ENCODE results near the gene RECK.
A peak's percentile ranks its signal among the peaks of the same experiment; 100 is the strongest.

RECK gene

DNA sequence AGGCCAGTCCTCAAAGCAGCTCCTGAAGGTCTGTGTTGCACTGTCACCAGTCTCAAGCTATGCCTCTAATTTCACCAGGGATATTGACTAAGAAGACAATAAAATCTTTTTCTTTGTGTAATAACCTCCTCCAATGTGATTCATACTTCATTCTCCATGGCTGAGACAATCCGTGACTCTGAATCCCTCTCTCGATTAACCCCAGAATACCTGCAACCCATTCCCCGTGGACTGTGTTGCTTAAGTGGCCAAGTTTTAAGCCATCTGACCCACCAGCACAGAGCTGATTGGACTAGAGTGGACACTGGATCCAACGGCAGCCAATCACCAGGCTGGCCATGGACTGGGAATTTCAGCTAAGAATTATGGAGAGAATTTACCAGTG lies 127.1 kb downstream of the RECK start:
- no peak for DNase-seq (ENCODE audit: low read depth)
- TF ChIP-seq CTCF (conservative IDR thresholded peaks at IDR 0.05; ENCODE audit: low read depth, low read length) = no peak
- H3K4me3 ChIP-seq (ENCODE audit: low read length) = no peak overlapping the region

GRCh38 chr9:36164372-36164771 lies 127.7 kb downstream of the RECK start:
- no peak overlapping the region for H3K4me3 ChIP-seq (ENCODE audit: low read length)
- DNase-seq (ENCODE audit: low read depth) = no peak
- no peak for TF ChIP-seq CTCF (conservative IDR thresholded peaks at IDR 0.05; ENCODE audit: low read depth, low read length)

DNA sequence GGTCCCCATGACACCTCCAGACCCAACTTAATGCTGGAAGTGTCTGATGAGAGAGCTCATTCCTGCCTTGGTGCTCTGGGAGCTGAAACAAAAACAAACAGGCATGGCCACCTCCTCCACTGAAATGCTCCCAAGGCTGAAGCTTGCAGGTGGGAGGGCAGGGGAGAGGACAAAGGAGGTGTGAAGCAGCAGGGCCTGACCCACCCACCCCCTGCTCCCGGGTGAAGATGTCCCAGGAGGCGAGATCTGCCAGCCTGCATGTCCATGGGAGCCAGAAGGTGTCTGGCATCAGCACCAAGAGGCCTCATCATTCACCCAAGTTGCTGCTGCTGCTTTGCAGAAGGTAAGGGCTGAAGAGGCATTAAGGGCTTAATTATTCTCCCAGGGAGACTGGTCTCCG lies 128.3 kb downstream of the RECK start:
- DNase-seq (ENCODE audit: low read depth) = no peak
- no peak overlapping the region for H3K4me3 ChIP-seq (ENCODE audit: low read length)
- no peak for TF ChIP-seq CTCF (conservative IDR thresholded peaks at IDR 0.05; ENCODE audit: low read depth, low read length)

DNA sequence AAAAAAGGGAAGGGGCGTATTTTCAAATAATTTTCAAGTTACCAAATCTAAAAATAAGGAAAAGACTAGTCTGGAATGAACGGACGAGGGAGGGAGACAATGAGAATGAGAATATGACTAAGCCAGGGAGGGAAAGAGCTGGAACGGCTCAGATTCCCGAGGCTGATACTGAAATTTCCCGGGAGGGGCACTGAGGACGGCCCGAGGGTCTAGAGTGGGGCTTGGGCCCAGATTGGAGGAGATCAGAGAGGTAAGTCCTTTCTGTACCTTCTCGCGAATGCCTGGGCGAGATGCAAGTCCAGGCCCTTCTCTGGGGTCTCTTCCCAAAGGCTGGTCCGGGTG lies 129.1 kb downstream of the RECK start:
- DNase-seq (ENCODE audit: low read depth) = no peak
- TF ChIP-seq CTCF (conservative IDR thresholded peaks at IDR 0.05; ENCODE audit: low read depth, low read length) = no peak
- no peak overlapping the region for H3K4me3 ChIP-seq (ENCODE audit: low read length)

GRCh38 chr9:36166168-36166927 lies 129.6 kb downstream of the RECK start:
- peak; percentile 73 for TF ChIP-seq CTCF (conservative IDR thresholded peaks at IDR 0.05; ENCODE audit: low read depth, low read length)
- H3K4me3 ChIP-seq (ENCODE audit: low read length) = peak overlapping the region; percentile 36
- no peak for DNase-seq (ENCODE audit: low read depth)

GRCh38 chr9:36169166-36169565 lies 132.5 kb downstream of the RECK start, which contains the start of gene CCIN:
Gene CCIN, plus strand, starts transcription at chr9:36169388. Its CDS starts 115 bp downstream, at chr9:36169503.
- H3K4me3 ChIP-seq (ENCODE audit: low read length) = no peak within 1 kb of the TSS
- DNase-seq (ENCODE audit: low read depth) = no peak
- TF ChIP-seq CTCF (conservative IDR thresholded peaks at IDR 0.05; ENCODE audit: low read depth, low read length) = no peak

DNA sequence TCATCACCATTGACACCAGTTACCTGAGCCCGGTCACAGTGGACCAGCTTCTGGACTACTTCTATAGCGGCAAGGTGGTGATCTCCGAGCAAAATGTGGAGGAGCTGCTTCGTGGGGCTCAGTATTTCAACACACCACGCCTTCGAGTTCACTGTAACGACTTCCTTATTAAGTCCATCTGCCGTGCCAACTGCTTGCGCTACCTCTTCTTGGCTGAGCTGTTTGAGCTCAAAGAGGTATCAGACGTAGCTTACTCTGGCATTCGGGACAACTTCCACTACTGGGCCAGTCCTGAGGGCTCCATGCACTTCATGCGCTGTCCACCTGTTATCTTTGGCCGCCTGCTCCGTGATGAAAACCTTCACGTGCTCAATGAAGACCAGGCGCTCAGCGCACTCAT lies 133.0 kb downstream of the RECK start:
- H3K4me3 ChIP-seq (ENCODE audit: low read length) = no peak overlapping the region
- TF ChIP-seq CTCF (conservative IDR thresholded peaks at IDR 0.05; ENCODE audit: low read depth, low read length) = no peak
- DNase-seq (ENCODE audit: low read depth) = no peak
